ENCODE data around the gene CAMK2G. TPM values are rescaled to one million over a fixed set of nuclear protein-coding genes. Genes with fewer than 3 reads are reported as not detected.
"Not testable (repeated sequence)": the region's sequence is repeated elsewhere in the genome, so short reads cannot be mapped to it uniquely, and the experiment has no call there.

Gene CAMK2G
- polyA plus RNA-seq, 2 of the 4 experiments (the other 2 are of a cell fraction) = 22.6 to 25.5 TPM

- H3K4me3 ChIP-seq; DNase-seq (ENCODE audit: low read depth in 1 of 2, low spot score in 1 of 2); H3K9me3 ChIP-seq; ATAC-seq; H3K4me1 ChIP-seq; H3K4me2 ChIP-seq; H3K27ac ChIP-seq; FAIRE-seq: not testable (repeated sequence)
- ChIA-PET CTCF (interaction anchor here (0.7 to 1.8 kb wide), 4 partner anchors 13 to 22 kb away, joined by 3 read pairs; no protein-coding TSS in a partner anchor), POLR2A (interaction anchor here (0.8 to 1.6 kb wide), 3 partner anchors 10 to 17 kb away, joined by 3 to 5 read pairs (median 4); partner anchors contain the start of gene ZSWIM8)
- WGBS (ENCODE audit: missing lambda C conversion rate) = 91% methylated on average over 10 of the region's 10 CpGs
Measured at GRCh38 chr10:73795491-73795890, 78.9 kb downstream of the CAMK2G start.

DNA sequence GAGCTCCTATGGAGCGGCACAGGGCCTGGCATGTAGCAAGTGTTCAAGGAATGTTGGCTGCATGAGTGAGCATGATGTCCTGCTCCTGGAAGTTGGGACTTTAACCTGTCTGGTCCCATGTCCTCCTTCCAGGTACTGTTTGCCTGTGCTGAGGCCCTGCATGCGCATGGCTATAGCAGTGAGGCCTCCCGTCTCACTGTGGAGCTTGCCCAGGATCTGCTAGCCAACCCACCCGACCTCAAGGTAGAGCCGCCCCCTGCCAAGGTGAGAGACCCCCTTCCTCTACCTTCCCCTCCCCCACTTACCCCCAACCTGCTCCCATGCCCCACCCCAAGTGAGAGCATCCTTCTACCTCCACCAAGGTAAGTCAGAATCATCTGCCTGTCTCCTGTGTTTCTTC, 80.9 kb downstream of the CAMK2G start:
- POLR2A ChIA-PET = interaction anchor here (1.2 kb wide), 1 partner anchor 50 kb away, joined by 4 read pairs; no protein-coding TSS in a partner anchor
- CTCF ChIA-PET = interaction anchor here (1.2 to 2.1 kb wide), 3 partner anchors 8 to 87 kb away, joined by 3 to 8 read pairs (median 3); partner anchors contain the start of gene ZSWIM8
- Histone ChIP-seq H3K4me3 (no peak overlapping the region), H3K27ac (no peak overlapping the region), H3K4me2 (no peak overlapping the region), H3K9me3 (no peaks in the 10 kb centered on the region), H3K4me1 (no peaks in the 10 kb centered on the region)
- ATAC-seq (no peak), FAIRE-seq (no peak), DNase-seq (ENCODE audit: low read depth in 1 of 2, low spot score in 1 of 2) (no peak)
- 87% methylated on average over 4 of the region's 5 CpGs for WGBS (ENCODE audit: missing lambda C conversion rate)
- TF ChIP-seq CHD2 (IDR thresholded peaks at IDR 0.05; ENCODE audit: low read length, partially characterized antibody) (no peak), TFCP2L1 (CRISPR knock-in tag; IDR thresholded peaks at IDR 0.05) (no peak), RNF2 (IDR thresholded peaks at IDR 0.05; ENCODE audit: borderline replicate concordance, low read depth) (no peak), POLR2A (IDR thresholded peaks at IDR 0.05; ENCODE audit: low read length) (no peak), RARB (CRISPR knock-in tag; IDR thresholded peaks at IDR 0.05) (no peak), BHLHE40 (IDR thresholded peaks at IDR 0.05; ENCODE audit: low read depth, low read length) (no peak), KDM5A (IDR thresholded peaks at IDR 0.05) (no peak)

GRCh38 chr10:73791871-73792400, 82.4 kb downstream of the CAMK2G start:
- no peak for ATAC-seq
- no peak for TF ChIP-seq KDM5A (IDR thresholded peaks at IDR 0.05)
- no peak for TF ChIP-seq BHLHE40 (IDR thresholded peaks at IDR 0.05; ENCODE audit: low read depth, low read length)
- no peak for TF ChIP-seq CTCF (IDR thresholded peaks at IDR 0.05)
- no peak for TF ChIP-seq CHD4 (IDR thresholded peaks at IDR 0.05; ENCODE audit: borderline replicate concordance)
- TF ChIP-seq HOXA7 (CRISPR knock-in tag; IDR thresholded peaks at IDR 0.05) = no peak
- Histone ChIP-seq H3K4me2 (no peak overlapping the region), H3K9me3 (no peaks in the 10 kb centered on the region), H3K27ac (no peak overlapping the region), H3K4me3 (no peak overlapping the region), H3K4me1 (0 out of 3 replicates have a peak, but pooled peaks cover 5% of the 10 kb centered on the region)
- FAIRE-seq = no peak
- no peak for DNase-seq (ENCODE audit: low read depth in 1 of 2, low spot score in 1 of 2)
- CTCF ChIA-PET = no interaction called here
- POLR2A ChIA-PET = no interaction called here
- 97% methylated on average over 17 of the region's 26 CpGs for WGBS (ENCODE audit: missing lambda C conversion rate)

GRCh38 chr10:73790886-73791625, 83.3 kb downstream of the CAMK2G start:
- DNase-seq (ENCODE audit: low read depth in 1 of 2, low spot score in 1 of 2) (no peak), ATAC-seq (no peak), FAIRE-seq (no peak)
- H3K9me3 ChIP-seq = no peaks in the 10 kb centered on the region
- 94% methylated on average over 20 of the region's 22 CpGs for WGBS (ENCODE audit: missing lambda C conversion rate)
- ChIA-PET POLR2A (no interaction called here), CTCF (no interaction called here)
- H3K4me2 ChIP-seq = no peak overlapping the region
- TF ChIP-seq RCOR1 (IDR thresholded peaks at IDR 0.05; ENCODE audit: low read depth, low read length) (no peak), RFX5 (IDR thresholded peaks at IDR 0.05) (no peak), TP53 (CRISPR knock-in tag; IDR thresholded peaks at IDR 0.05) (no peak), CTCF (IDR thresholded peaks at IDR 0.05) (no peak), KDM5A (IDR thresholded peaks at IDR 0.05) (no peak), FOSL2 (IDR thresholded peaks at IDR 0.05) (no peak), FOSL2 (CRISPR knock-in tag; IDR thresholded peaks at IDR 0.05) (no peak), FOSB (CRISPR knock-in tag; IDR thresholded peaks at IDR 0.05) (no peak)
- TF ChIP-seq, protein P1, sequence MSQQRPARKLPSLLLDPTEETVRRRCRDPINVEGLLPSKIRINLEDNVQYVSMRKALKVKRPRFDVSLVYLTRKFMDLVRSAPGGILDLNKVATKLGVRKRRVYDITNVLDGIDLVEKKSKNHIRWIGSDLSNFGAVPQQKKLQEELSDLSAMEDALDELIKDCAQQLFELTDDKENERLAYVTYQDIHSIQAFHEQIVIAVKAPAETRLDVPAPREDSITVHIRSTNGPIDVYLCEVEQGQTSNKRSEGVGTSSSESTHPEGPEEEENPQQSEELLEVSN (IDR thresholded peaks at IDR 0.05; ENCODE audit: borderline replicate concordance, low read depth) = no peak
- H3K4me1 ChIP-seq = peaks cover 11% of the 10 kb centered on the region; the same call in 1 of the 3 replicates
- H3K4me3 ChIP-seq = no peak overlapping the region
- H3K27ac ChIP-seq = no peak overlapping the region
